Osteoblast (primary cell): ENCODE measurements around the gene MYOM3. TPM values are rescaled to one million over a fixed set of nuclear protein-coding genes. Genes with fewer than 3 reads are reported as not detected.

Experiments used
- DNase-seq: peaks from one replicate; pipeline ENCODE4 v3.0.0; 2011; ENCODE audit warnings: low spot score, mixed read lengths; ENCODE audit not compliant: insufficient read length; ENCODE audit errors: missing footprints
- H2AFZ ChIP-seq: 2 replicates; pipeline ENCODE4 v1.6.0; 2011; ENCODE audit warnings: mild to moderate bottlenecking, low read length
- H3K27ac ChIP-seq: 2 replicates; pipeline ENCODE4 v1.5.1; 2011; ENCODE audit warnings: mild to moderate bottlenecking, low read depth, low read length, moderate library complexity
- H3K27me3 ChIP-seq: 2 replicates; pipeline ENCODE4 v1.6.0; 2012; ENCODE audit warnings: mild to moderate bottlenecking, control low read depth, inconsistent platforms, low read length, moderate library complexity; ENCODE audit not compliant: insufficient read depth
- H3K36me3 ChIP-seq: 2 replicates; pipeline ENCODE4 v1.5.1; 2011; ENCODE audit warnings: mild to moderate bottlenecking, low read length, control low read depth, moderate library complexity; ENCODE audit not compliant: insufficient read depth
- H3K4me1 ChIP-seq: 2 replicates; pipeline ENCODE4 v1.5.1; 2011; ENCODE audit warnings: mild to moderate bottlenecking, low read length, control low read depth, moderate library complexity; ENCODE audit not compliant: insufficient read depth
- H3K4me2 ChIP-seq: 2 replicates; pipeline ENCODE4 v1.6.0; 2011; ENCODE audit warnings: mild to moderate bottlenecking, low read length; ENCODE audit not compliant: insufficient read depth
- H3K4me3 ChIP-seq: fragments of 200-600 bp; sonication (generic); 3 replicates; pipeline ENCODE4 v1.5.1; 2012; ENCODE audit warnings: mild to moderate bottlenecking, low read length, inconsistent platforms; ENCODE audit not compliant: insufficient read depth
- H3K79me2 ChIP-seq: 2 replicates; pipeline ENCODE4 v1.6.0; 2012; ENCODE audit warnings: mild to moderate bottlenecking, low read length, control low read depth, inconsistent platforms; ENCODE audit not compliant: insufficient read depth
- H3K9me3 ChIP-seq: 2 replicates; pipeline ENCODE4 v1.5.1; 2011; ENCODE audit warnings: low read depth, low read length, control low read depth
- H4K20me1 ChIP-seq: 2 replicates; pipeline ENCODE4 v1.6.0; 2012; ENCODE audit warnings: mild to moderate bottlenecking, low read length, control low read depth; ENCODE audit not compliant: insufficient read depth
- CTCF ChIP-seq: IDR thresholded peaks from 2 replicates; pipeline ENCODE4 v1.5.1; 2011; ENCODE audit warnings: mild to moderate bottlenecking, low read depth, low read length, moderate library complexity; ENCODE audit errors: extremely low read depth
- total RNA-seq: library from RNA; depleted of rRNA; stranded (reverse); fragments of >200 nt; gene quantifications from 2 replicates; pipeline ENCODE4 v1.2.3, GENCODE V29; 2012

MYOM3 gene
- total RNA-seq, 1 donor = under 0.01 TPM

- Histone ChIP-seq H3K27me3 (no peaks in the 10 kb centered on the region), H3K4me3 (no peak overlapping the region), H3K4me1 (no peaks in the 10 kb centered on the region), H3K4me2 (no peak overlapping the region), H3K27ac (no peak overlapping the region), H2AFZ (no peak overlapping the region), H4K20me1 (no peaks in the 10 kb centered on the region), H3K9me3 (peaks cover 4% of the 10 kb centered on the region), H3K36me3 (no peaks in the 10 kb centered on the region), H3K79me2 (no peaks in the 10 kb centered on the region)
- no peak for TF ChIP-seq CTCF
- no peak for DNase-seq
Observed at GRCh38 chr1:24058671-24059455, 53.1 kb downstream of the MYOM3 start.

- no peak for DNase-seq
- no peaks in the 10 kb centered on the region for H3K9me3 ChIP-seq
- H3K4me1 ChIP-seq = no peaks in the 10 kb centered on the region
- H2AFZ ChIP-seq = no peak overlapping the region
- TF ChIP-seq CTCF = no peak
- no peak overlapping the region for H3K4me3 ChIP-seq
- H4K20me1 ChIP-seq = no peaks in the 10 kb centered on the region
- no peaks in the 10 kb centered on the region for H3K36me3 ChIP-seq
- H3K27ac ChIP-seq = no peak overlapping the region
- H3K4me2 ChIP-seq = no peak overlapping the region
- no peaks in the 10 kb centered on the region for H3K27me3 ChIP-seq
- H3K79me2 ChIP-seq = no peaks in the 10 kb centered on the region
Observed at GRCh38 chr1:24057171-24057570, 54.8 kb downstream of the MYOM3 start.

- DNase-seq = no peak
- H3K27ac ChIP-seq = no peak overlapping the region
- TF ChIP-seq CTCF = no peak
Observed at GRCh38 chr1:24055681-24056080, 56.3 kb downstream of the MYOM3 start.

GRCh38 chr1:24052220-24052619 lies 59.7 kb downstream of the MYOM3 start:
- no peak overlapping the region for H2AFZ ChIP-seq
- no peaks in the 10 kb centered on the region for H4K20me1 ChIP-seq
- H3K4me1 ChIP-seq = peaks cover 5% of the 10 kb centered on the region
- no peaks in the 10 kb centered on the region for H3K79me2 ChIP-seq
- no peak for TF ChIP-seq CTCF
- no peaks in the 10 kb centered on the region for H3K36me3 ChIP-seq
- no peak overlapping the region for H3K4me2 ChIP-seq
- no peak overlapping the region for H3K4me3 ChIP-seq
- no peaks in the 10 kb centered on the region for H3K27me3 ChIP-seq
- H3K9me3 ChIP-seq = no peaks in the 10 kb centered on the region
- no peak for DNase-seq
- H3K27ac ChIP-seq = no peak overlapping the region

More at GRCh38 chr1:24055681-24056080, 56.3 kb downstream of the MYOM3 start:
- H3K9me3 ChIP-seq = no peaks in the 10 kb centered on the region
- no peaks in the 10 kb centered on the region for H3K4me1 ChIP-seq
- H3K4me3 ChIP-seq = no peak overlapping the region
- H3K27me3 ChIP-seq = no peaks in the 10 kb centered on the region
- no peaks in the 10 kb centered on the region for H3K36me3 ChIP-seq
- H3K4me2 ChIP-seq = no peak overlapping the region
- no peak overlapping the region for H2AFZ ChIP-seq
- H3K79me2 ChIP-seq = no peaks in the 10 kb centered on the region
- no peaks in the 10 kb centered on the region for H4K20me1 ChIP-seq
